ENCODE measurements around the gene FARP1. TPM values are rescaled to one million over a fixed set of nuclear protein-coding genes. Genes with fewer than 3 reads are reported as not detected.

Gene FARP1
- total and polyA plus RNA-seq, 3 experiments from 2014 or later = 0.16 to 0.27 (median 0.26) TPM

DNA sequence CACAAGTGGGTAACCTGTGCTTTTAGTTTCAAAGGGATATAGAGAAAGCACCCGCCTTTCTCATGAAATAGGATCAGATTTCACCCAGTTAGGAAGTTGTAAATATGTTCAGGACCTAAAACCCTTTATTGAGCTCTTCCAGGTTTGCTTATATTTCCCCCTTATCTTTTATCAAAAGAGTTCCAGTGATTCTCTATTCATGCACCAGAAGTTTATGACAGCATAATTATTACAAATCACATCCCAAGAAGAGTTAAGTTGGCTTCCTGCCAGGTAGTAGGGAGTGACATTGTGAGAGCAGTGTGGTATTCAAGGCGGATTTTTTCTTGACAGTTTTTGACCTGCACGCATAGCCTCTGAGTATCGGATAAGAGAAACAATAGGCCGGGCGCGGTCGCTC is 243.7 kb downstream of the FARP1 start:
- CTCF ChIA-PET = no interaction called here
- DNase-seq = no peak
- H3K36me3 Mint-ChIP-seq = no peaks in the 10 kb centered on the region

GRCh38 chr13:98389319-98389718 is 246.4 kb downstream of the FARP1 start:
- H3K9me3 Mint-ChIP-seq = peaks cover 0 to 2% (median 0%) of the 10 kb centered on the region in 5 donors
- ChIA-PET POLR2A (no interaction called here), CTCF (no interaction called here)
- Histone ChIP-seq H3K4me3 (ENCODE audit: low read length) (no peak overlapping the region), H3K27me3 (ENCODE audit: insufficient read depth, low read length, poor library complexity, severe bottlenecking) (no peaks in the 10 kb centered on the region), H3K4me1 (ENCODE audit: insufficient read depth, low read length) (no peaks in the 10 kb centered on the region), H3K27ac (ENCODE audit: low read depth, low read length) (no peak overlapping the region), H3K36me3 (ENCODE audit: insufficient read depth, low read length) (no peaks in the 10 kb centered on the region), H3K9me3 (ENCODE audit: low read length) (no peaks in the 10 kb centered on the region)
- H3K4me1 Mint-ChIP-seq = peaks cover 0 to 5% (median 0%) of the 10 kb centered on the region in 3 donors
- no peak overlapping the region for H3K4me3 Mint-ChIP-seq
- no peak overlapping the region for H3K27ac Mint-ChIP-seq
- no peak for DNase-seq
- peaks cover 9 to 41% of the 10 kb centered on the region in 2 donors for H3K27me3 Mint-ChIP-seq
- H3K36me3 Mint-ChIP-seq = no peaks in the 10 kb centered on the region

More for the DNA sequence above, 243.7 kb downstream of the FARP1 start:
- no peak overlapping the region for H3K4me3 Mint-ChIP-seq
- POLR2A ChIA-PET = no interaction called here
- peaks cover 0 to 5% (median 0%) of the 10 kb centered on the region in 3 donors for H3K4me1 Mint-ChIP-seq
- H3K36me3 ChIP-seq (ENCODE audit: insufficient read depth, low read length) = no peaks in the 10 kb centered on the region
- H3K9me3 Mint-ChIP-seq = peaks cover 0 to 2% (median 0%) of the 10 kb centered on the region in 5 donors
- H3K9me3 ChIP-seq (ENCODE audit: low read length) = no peaks in the 10 kb centered on the region
- H3K27me3 ChIP-seq (ENCODE audit: insufficient read depth, low read length, poor library complexity, severe bottlenecking) = no peaks in the 10 kb centered on the region
- peaks cover 5 to 56% of the 10 kb centered on the region in 2 donors for H3K27me3 Mint-ChIP-seq
- no peak overlapping the region for H3K4me3 ChIP-seq (ENCODE audit: low read length)
- H3K27ac Mint-ChIP-seq = no peak overlapping the region
- no peaks in the 10 kb centered on the region for H3K4me1 ChIP-seq (ENCODE audit: insufficient read depth, low read length)
- no peak overlapping the region for H3K27ac ChIP-seq (ENCODE audit: low read depth, low read length)

DNA sequence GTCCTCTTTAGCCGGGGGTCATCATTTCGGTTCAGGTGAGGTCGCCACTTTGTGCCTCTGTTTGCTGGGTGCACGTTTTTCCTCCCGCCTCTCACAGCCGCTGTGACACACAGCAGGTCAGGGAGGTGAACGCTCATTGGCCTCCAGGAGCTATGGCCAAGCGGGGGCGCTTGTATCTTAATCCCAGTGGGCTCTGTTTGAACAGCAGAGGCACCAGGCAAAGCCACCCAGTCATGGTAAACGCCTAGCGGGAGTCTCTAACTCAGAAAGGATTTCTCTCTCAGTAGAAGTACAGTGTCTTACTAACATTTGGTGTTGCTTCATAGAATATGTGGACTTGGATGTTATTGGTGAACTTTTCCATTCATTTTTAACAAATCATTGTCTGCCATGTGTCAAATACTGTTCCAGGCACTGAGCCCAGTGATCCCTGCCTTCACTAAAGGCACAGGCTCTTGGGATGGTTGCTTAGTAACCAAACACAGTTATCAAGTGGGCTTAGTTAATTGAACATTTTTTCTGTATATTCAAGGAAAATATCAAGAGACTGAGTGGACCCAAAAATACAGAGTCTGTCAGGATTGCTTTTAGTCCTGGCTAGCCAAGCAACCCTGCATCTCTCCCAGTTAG is 247.3 kb downstream of the FARP1 start:
- ChIA-PET CTCF (no interaction called here), POLR2A (no interaction called here)
- H3K9me3 ChIP-seq (ENCODE audit: low read length) = no peaks in the 10 kb centered on the region
- no peak overlapping the region for H3K4me3 Mint-ChIP-seq
- peaks cover 0 to 2% (median 0%) of the 10 kb centered on the region in 5 donors for H3K9me3 Mint-ChIP-seq
- H3K4me1 Mint-ChIP-seq = no peaks in the 10 kb centered on the region
- DNase-seq = no peak
- H3K27me3 Mint-ChIP-seq = peaks cover 9 to 33% of the 10 kb centered on the region in 2 donors
- no peak overlapping the region for H3K27ac Mint-ChIP-seq
- no peaks in the 10 kb centered on the region for H3K4me1 ChIP-seq (ENCODE audit: insufficient read depth, low read length)
- no peaks in the 10 kb centered on the region for H3K36me3 Mint-ChIP-seq
- no peaks in the 10 kb centered on the region for H3K36me3 ChIP-seq (ENCODE audit: insufficient read depth, low read length)
- H3K4me3 ChIP-seq (ENCODE audit: low read length) = no peak overlapping the region
- no peaks in the 10 kb centered on the region for H3K27me3 ChIP-seq (ENCODE audit: insufficient read depth, low read length, poor library complexity, severe bottlenecking)
- no peak overlapping the region for H3K27ac ChIP-seq (ENCODE audit: low read depth, low read length)

DNA sequence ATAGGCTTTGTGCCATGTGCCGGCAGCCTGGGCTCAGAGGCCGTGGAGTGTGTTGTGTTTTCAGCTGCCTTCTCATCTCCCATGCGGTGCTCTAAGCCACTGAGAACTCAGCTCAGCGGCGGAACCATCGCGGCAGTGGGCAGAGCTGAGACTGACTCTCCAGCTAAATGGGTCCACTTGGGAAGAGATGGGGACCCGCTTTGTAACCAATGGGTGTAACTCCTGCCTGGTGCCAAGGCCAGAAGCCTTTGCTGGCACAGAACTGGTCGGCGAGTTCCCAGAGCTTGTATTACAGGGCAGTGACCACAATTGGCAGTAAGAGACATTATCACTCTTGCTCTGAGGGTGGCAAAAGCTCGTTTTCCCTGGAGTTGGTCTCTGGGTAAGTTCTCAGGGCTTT is 251.0 kb downstream of the FARP1 start:
- Mint-ChIP-seq H3K9me3 (peaks cover 0 to 2% (median 0%) of the 10 kb centered on the region in 5 donors), H3K36me3 (no peaks in the 10 kb centered on the region), H3K4me3 (no peak overlapping the region), H3K4me1 (no peaks in the 10 kb centered on the region), H3K27me3 (peaks cover 4 to 29% of the 10 kb centered on the region in 2 donors), H3K27ac (no peak overlapping the region)
- H3K36me3 ChIP-seq (ENCODE audit: insufficient read depth, low read length) = no peaks in the 10 kb centered on the region
- no peak overlapping the region for H3K4me3 ChIP-seq (ENCODE audit: low read length)
- H3K27me3 ChIP-seq (ENCODE audit: insufficient read depth, low read length, poor library complexity, severe bottlenecking) = no peaks in the 10 kb centered on the region
- no peak for DNase-seq
- no peaks in the 10 kb centered on the region for H3K9me3 ChIP-seq (ENCODE audit: low read length)
- ChIA-PET CTCF (no interaction called here), POLR2A (no interaction called here)
- no peaks in the 10 kb centered on the region for H3K4me1 ChIP-seq (ENCODE audit: insufficient read depth, low read length)
- no peak overlapping the region for H3K27ac ChIP-seq (ENCODE audit: low read depth, low read length)

- no peaks in the 10 kb centered on the region for H3K36me3 ChIP-seq (ENCODE audit: insufficient read depth, low read length)
- no peaks in the 10 kb centered on the region for H3K4me1 Mint-ChIP-seq
- H3K27ac Mint-ChIP-seq = no peak overlapping the region
- H3K4me3 Mint-ChIP-seq = no peak overlapping the region
- CTCF ChIA-PET = no interaction called here
- no peaks in the 10 kb centered on the region for H3K27me3 ChIP-seq (ENCODE audit: insufficient read depth, low read length, poor library complexity, severe bottlenecking)
- H3K27ac ChIP-seq (ENCODE audit: low read depth, low read length) = no peak overlapping the region
- no peaks in the 10 kb centered on the region for H3K9me3 ChIP-seq (ENCODE audit: low read length)
- peaks cover 4 to 26% of the 10 kb centered on the region in 2 donors for H3K27me3 Mint-ChIP-seq
- H3K9me3 Mint-ChIP-seq = peaks cover 0 to 2% (median 0%) of the 10 kb centered on the region in 5 donors
- no peak overlapping the region for H3K4me3 ChIP-seq (ENCODE audit: low read length)
- H3K4me1 ChIP-seq (ENCODE audit: insufficient read depth, low read length) = no peaks in the 10 kb centered on the region
- POLR2A ChIA-PET = no interaction called here
- no peaks in the 10 kb centered on the region for H3K36me3 Mint-ChIP-seq
- no peak for DNase-seq
Observed at GRCh38 chr13:98394820-98395510, 252.1 kb downstream of the FARP1 start.

DNA sequence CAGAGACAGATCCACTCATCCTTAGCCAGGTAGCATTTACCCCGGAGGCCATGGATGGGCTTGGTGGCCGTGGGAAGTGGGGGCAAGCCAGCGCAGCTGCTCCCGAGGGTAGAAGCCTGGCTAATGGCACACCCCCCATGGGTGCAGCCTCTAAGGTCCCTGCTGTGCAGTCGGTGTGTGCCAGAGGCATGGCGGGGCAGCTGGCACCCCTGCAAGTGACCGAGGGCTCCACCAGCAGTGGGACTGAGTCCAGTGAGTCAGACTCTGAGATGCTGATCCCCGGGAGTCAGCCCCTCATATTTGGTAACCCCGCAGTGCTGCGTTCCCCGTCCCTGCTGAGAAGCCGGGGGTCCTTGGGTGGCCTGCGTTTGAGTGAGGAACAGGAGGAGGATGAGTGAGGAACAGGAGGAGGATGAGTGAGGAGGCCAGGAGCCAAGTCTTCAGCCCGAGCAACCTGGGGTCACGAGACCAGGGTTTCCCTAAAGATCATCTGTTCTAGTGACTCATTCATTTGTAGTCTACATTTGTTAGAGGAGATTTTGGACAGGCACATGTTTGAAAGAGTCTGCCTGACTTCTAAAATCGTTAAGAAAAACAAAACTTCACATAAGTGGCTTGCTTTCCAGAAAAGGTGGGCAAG is 253.3 kb downstream of the FARP1 start:
- peaks cover 4 to 26% of the 10 kb centered on the region in 2 donors for H3K27me3 Mint-ChIP-seq
- H3K27me3 ChIP-seq (ENCODE audit: insufficient read depth, low read length, poor library complexity, severe bottlenecking) = no peaks in the 10 kb centered on the region
- H3K27ac Mint-ChIP-seq = no peak overlapping the region
- H3K4me1 ChIP-seq (ENCODE audit: insufficient read depth, low read length) = no peaks in the 10 kb centered on the region
- H3K27ac ChIP-seq (ENCODE audit: low read depth, low read length) = no peak overlapping the region
- no peaks in the 10 kb centered on the region for H3K36me3 Mint-ChIP-seq
- no peaks in the 10 kb centered on the region for H3K4me1 Mint-ChIP-seq
- H3K4me3 Mint-ChIP-seq = no peak overlapping the region
- H3K9me3 ChIP-seq (ENCODE audit: low read length) = no peaks in the 10 kb centered on the region
- H3K9me3 Mint-ChIP-seq = no peaks in the 10 kb centered on the region
- no peaks in the 10 kb centered on the region for H3K36me3 ChIP-seq (ENCODE audit: insufficient read depth, low read length)
- DNase-seq = no peak
- H3K4me3 ChIP-seq (ENCODE audit: low read length) = no peak overlapping the region
- ChIA-PET CTCF (no interaction called here), POLR2A (no interaction called here)

DNA sequence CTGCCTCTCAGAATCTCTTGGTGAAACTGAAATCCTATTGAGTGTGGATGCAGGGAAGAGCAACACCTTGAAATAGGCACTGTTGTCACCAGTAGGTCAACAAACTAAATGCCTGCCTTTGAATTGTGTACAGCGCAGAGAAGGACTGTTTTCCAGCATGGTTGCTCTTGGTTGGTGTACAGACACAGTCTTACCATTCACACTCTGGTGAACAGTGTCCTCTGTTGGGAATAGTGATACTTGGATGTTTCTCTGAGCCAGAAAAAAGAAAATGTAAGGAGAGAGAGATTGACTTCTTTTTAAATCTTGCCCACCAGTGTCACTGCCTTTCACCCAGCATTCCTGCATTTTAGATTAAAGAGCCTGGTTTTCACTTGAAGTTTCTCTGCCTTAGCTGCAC is 254.3 kb downstream of the FARP1 start:
- Mint-ChIP-seq H3K27ac (no peak overlapping the region), H3K36me3 (no peaks in the 10 kb centered on the region), H3K9me3 (no peaks in the 10 kb centered on the region), H3K4me1 (no peaks in the 10 kb centered on the region), H3K27me3 (peaks cover 4 to 26% of the 10 kb centered on the region in 2 donors), H3K4me3 (no peak overlapping the region)
- Histone ChIP-seq H3K9me3 (ENCODE audit: low read length) (no peaks in the 10 kb centered on the region), H3K4me3 (ENCODE audit: low read length) (no peak overlapping the region), H3K4me1 (ENCODE audit: insufficient read depth, low read length) (no peaks in the 10 kb centered on the region), H3K27ac (ENCODE audit: low read depth, low read length) (no peak overlapping the region), H3K36me3 (ENCODE audit: insufficient read depth, low read length) (no peaks in the 10 kb centered on the region), H3K27me3 (ENCODE audit: insufficient read depth, low read length, poor library complexity, severe bottlenecking) (no peaks in the 10 kb centered on the region)
- DNase-seq = no peak
- CTCF ChIA-PET = no interaction called here
- POLR2A ChIA-PET = no interaction called here

DNA sequence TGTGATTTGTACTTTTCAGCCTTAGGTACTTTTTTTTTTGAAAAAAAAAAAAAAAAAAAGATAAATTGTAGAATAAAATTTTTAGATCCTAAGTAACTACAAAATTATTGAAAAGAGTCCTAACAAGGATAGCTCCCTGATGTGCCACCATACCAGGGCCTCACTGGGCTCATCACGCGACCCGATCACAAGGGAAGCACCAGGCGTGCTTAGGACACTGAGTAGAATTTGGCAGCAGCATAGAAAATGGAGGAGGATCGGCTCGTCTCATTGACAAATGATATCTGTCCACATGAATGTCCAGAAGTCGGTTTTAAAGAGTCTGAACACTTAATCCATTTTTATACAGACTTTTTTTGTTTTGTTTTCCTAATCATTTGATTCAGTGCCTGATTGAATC is 255.0 kb downstream of the FARP1 start:
- H3K4me1 ChIP-seq (ENCODE audit: insufficient read depth, low read length) = no peaks in the 10 kb centered on the region
- no peaks in the 10 kb centered on the region for H3K36me3 Mint-ChIP-seq
- no peaks in the 10 kb centered on the region for H3K4me1 Mint-ChIP-seq
- ChIA-PET CTCF (no interaction called here), POLR2A (no interaction called here)
- H3K9me3 Mint-ChIP-seq = no peaks in the 10 kb centered on the region
- H3K36me3 ChIP-seq (ENCODE audit: insufficient read depth, low read length) = no peaks in the 10 kb centered on the region
- no peak overlapping the region for H3K27ac ChIP-seq (ENCODE audit: low read depth, low read length)
- no peak overlapping the region for H3K4me3 Mint-ChIP-seq
- no peaks in the 10 kb centered on the region for H3K27me3 ChIP-seq (ENCODE audit: insufficient read depth, low read length, poor library complexity, severe bottlenecking)
- no peaks in the 10 kb centered on the region for H3K9me3 ChIP-seq (ENCODE audit: low read length)
- DNase-seq = no peak
- peaks cover 2 to 25% of the 10 kb centered on the region in 2 donors for H3K27me3 Mint-ChIP-seq
- H3K4me3 ChIP-seq (ENCODE audit: low read length) = no peak overlapping the region
- H3K27ac Mint-ChIP-seq = no peak overlapping the region

Measured in CD8-positive, alpha-beta memory T cell (primary cell).